Measurements from ENCODE around the gene BACH2.

BACH2 gene

GRCh38 chr6:90277302-90278011 is 19.2 kb downstream of the BACH2 start:
- no peak for DNase-seq (ENCODE audit: low spot score)

DNA sequence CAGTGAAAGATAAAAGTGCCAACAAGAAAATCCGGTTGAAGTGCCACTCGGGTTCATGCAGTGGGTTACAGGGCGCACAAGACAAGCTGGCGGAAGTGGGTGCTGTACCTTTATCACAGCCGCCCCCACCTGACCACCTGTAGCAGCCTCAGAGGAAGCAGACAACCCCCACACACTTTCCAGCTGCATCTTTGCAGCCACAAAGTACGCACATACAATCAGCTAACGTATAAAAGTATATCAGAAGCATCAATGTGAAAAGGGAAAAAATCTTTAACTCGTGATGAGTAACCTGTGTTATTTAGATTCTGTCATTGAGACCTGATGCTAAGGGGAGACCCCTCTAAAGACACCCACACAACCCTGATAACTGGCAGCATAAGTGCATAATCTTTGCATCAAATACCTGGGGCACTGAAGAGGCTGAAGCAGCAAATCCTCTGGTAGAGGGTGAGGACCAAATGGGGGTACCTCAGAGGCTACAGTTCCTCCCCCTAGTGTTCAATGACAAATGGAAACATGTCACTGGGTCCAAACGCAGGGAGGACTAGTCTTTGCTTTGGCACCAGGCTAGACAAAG is 22.1 kb downstream of the BACH2 start:
- peak; percentile 74 for DNase-seq (ENCODE audit: low spot score)

DNA sequence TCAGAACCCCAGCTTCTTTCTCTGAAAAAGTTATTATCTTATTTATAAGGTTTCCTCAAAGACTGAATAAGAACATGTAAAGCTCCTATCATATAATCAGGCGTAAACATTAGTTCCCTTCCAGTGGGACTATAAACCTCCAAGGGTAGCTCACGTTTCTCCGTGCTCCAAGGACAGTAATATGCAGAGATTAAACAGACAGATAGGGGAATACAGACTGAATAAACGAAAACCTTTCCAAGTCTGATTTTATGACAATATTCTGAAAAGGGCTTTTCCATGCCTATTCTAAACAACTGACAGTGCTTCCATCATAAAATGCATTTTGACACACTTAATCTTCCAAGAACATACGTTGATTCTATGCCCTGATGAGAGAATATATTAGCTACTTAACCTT is 22.8 kb downstream of the BACH2 start:
- no peak for DNase-seq (ENCODE audit: low spot score)

DNA sequence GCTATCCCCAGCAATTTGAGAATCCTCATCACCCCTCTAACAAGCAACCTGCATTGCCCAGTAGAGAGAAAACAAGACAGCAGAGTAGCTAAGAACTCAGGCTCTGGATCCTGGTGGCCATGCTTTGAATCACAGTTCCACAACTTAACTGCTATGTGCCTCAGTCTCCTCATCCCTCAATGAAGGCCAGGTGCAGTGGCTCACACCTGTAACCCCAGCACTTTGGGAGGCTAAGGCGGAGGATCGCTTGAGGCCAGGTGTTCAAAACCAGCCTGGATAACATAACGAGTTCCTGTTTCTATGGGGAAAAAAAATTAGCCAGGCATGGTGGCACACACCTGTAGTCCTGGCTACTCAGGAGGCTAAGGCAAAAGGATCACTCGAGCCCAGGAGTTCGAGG is 23.7 kb downstream of the BACH2 start:
- no peak for DNase-seq (ENCODE audit: low spot score)

DNA sequence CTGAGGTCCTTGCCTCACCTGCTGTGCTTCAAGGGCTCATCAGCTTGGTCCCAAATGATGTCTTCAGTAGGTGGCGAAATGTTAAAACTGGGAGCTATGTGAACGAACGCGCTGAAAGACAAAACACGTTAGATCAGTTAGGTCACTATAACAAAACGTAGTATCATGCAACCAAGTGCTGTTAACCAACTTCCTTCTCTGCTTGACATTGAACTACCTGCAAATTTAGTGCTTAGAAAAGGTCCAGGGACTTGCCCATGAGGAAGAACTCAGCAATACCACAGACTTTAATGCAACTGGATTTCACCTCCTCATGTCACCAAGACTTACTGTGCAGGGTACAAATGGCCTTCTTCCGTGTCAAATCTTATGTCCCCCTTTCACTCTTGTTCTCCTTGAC is 24.8 kb downstream of the BACH2 start:
- DNase-seq (ENCODE audit: low spot score) = no peak

DNA sequence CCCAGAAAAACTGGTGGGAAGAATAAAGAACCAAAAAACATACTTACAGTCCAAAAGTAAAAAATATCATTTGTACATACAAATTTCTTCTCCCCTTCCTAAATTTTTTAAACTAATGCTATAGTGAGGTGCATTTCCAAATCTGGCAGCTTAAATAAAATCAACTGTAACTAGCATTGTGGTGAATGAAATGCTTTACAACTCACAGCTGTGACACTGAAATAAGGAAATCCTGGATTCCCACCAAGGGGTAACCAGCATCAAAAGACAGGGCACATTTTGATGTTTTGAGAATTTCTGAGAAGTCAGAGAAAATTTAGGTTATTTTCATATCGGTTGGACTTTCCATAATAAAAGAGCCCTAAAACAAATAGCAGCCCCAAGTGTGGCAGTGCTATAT is 27.3 kb downstream of the BACH2 start:
- DNase-seq (ENCODE audit: low spot score) = no peak

DNA sequence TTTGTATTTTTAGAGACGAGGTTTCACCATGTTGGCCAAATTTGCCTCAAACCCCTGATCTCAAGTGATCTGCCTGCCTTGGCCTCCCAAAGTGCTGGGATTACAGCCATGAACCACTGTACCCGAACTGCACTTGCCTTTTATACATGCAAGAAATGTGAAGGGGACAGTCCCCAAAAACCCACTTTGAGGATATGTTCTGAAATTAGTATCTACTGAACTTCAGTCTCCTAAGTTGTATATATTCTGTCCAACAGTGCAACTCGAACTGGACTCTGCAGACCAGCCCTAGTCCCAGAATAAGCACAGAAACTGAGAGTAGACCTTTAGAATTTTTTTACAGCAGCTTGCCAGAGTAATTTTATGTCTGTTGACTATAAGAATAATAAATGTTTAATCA is 28.5 kb downstream of the BACH2 start:
- no peak for DNase-seq (ENCODE audit: low spot score)

- no peak for DNase-seq (ENCODE audit: low spot score)
These were observed 29.6 kb downstream of the BACH2 start for GRCh38 chr6:90266905-90267621.

DNA sequence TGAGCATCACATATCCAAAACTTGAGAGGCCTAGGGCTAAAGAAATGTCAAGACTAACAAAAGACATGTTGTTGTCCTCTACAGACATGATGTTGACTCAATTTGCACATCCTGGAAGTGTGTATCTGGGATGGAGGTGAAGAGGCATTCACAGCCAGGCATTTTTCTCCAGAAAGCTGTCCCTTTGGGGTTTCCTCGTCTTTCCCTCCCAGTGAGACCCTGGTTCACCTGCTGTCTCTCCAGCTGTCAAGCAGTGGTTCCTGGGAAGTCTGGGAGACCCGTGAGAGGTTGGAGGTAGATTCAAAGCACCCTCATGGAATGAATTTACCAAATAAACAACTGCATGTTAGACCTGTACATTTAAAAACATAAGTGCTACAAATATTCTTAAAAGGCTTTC is 32.1 kb downstream of the BACH2 start:
- DNase-seq (ENCODE audit: low spot score) = no peak

DNA sequence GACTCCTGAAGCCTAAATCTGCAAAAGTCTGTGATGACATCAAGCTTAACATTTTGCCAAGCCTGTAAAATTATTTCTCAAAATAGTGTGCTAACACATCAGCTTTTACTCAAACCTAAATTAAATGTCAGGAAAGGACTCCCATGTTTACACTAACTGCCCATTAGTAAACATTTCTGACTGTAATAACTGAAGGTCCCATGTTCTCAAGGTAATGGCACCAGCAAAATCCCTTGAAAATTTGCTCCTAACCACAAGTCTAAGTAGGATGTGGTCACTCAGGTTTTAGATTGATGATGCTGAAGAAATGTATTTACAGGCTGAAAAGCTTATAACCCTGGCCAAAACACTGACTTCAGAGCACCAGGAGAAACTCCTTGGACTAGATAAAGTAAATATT is 33.0 kb downstream of the BACH2 start:
- no peak for DNase-seq (ENCODE audit: low spot score)

- DNase-seq (ENCODE audit: low spot score) = no peak
These were observed 34.8 kb downstream of the BACH2 start for GRCh38 chr6:90261801-90262200.

DNA sequence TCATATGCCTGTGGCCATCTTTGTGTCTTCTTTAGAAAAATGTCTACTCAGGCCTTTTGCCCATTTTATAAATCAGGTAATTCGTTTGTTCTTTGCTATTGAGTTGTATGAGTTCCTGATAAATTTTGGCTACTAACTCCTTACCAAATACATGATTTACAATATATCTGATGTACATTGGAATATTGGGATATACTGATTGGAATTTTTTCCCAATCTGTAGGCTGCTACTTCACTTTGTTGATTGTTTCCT is 39.2 kb downstream of the BACH2 start:
- DNase-seq (ENCODE audit: low spot score) = no peak

DNA sequence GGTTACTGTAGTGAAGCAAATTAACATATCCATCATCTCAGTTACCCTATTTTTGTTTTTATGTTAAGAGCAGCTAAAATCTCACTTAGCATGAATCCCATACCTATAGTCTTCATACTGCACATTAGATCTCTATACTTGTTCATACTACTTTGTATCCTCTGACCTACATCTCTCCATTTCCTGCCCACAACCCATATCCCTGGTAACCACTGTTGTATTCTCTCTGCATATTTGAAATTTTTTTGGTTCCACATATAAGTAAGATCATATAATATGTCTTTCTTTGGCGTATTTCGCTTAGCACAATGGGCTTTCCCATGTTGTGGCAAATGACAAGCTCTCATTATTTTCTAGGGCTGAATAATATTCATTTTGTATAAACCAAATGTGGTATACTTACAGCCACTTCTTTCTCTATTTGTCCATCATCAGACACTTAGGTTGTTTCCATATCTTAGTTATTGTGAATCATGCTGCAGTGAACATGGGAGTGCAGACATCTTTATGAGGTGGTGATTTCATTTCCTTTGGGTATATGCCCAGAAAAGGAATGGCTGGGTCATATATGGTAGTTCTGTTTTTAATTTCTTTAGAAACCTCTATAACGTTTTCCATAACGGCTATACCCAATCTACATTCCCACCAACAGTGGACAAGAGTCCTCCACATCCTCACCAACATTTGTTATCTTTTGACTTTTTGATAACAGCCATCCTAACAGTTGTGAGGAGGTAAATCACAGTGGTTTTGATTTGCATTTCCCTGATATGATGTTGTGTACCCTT is 39.8 kb downstream of the BACH2 start:
- DNase-seq (ENCODE audit: low spot score) = peak; percentile 49

- DNase-seq (ENCODE audit: low spot score) = no peak
These were observed 43.0 kb downstream of the BACH2 start for GRCh38 chr6:90253631-90254030.

GRCh38 chr6:90251295-90251992 is 45.2 kb downstream of the BACH2 start:
- DNase-seq (ENCODE audit: low spot score) = peak; percentile 30

DNA sequence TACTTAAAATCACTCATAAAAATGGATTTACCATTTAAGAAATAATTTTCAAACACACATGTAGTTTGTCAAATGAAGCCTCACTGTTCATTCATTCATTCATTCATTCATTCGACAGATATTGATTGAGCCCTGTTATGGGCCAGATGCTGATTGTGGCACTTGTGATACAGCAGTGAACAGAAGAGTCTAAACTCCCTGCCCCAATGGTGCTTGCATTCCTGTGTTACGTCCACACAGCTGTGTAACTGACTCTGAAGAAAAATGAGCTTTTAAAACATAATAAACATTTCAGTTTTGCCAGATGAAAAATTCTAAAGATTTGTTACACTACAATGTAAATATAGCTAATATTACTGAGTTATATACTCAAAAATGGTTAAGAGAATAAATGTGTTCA is 46.2 kb downstream of the BACH2 start:
- no peak for DNase-seq (ENCODE audit: low spot score)

- peak; percentile 29 for DNase-seq (ENCODE audit: low spot score)
These were observed 47.2 kb downstream of the BACH2 start for GRCh38 chr6:90249458-90249857.

DNA sequence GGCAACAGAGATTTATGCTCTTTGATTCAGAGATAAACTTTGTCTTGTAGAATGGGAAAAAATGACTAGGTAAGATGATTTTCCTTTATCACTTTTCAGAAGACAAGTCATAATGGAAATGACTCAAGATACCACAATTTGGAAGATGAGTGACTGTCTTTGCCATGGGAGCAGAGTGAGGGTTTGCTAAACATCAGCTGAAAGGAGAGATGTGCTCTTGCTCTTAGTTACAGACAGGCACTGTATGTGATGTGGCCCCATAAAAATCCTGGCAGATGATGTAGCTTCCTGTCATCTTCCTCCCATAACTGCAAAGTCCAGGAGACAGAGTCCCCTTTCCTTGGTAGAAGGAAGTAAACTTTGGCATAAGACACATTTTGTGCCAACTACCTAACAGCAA is 47.6 kb downstream of the BACH2 start:
- DNase-seq (ENCODE audit: low spot score) = peak; percentile 88

- no peak for DNase-seq (ENCODE audit: low spot score)
These were observed 49.4 kb downstream of the BACH2 start for GRCh38 chr6:90247262-90247661.

DNA sequence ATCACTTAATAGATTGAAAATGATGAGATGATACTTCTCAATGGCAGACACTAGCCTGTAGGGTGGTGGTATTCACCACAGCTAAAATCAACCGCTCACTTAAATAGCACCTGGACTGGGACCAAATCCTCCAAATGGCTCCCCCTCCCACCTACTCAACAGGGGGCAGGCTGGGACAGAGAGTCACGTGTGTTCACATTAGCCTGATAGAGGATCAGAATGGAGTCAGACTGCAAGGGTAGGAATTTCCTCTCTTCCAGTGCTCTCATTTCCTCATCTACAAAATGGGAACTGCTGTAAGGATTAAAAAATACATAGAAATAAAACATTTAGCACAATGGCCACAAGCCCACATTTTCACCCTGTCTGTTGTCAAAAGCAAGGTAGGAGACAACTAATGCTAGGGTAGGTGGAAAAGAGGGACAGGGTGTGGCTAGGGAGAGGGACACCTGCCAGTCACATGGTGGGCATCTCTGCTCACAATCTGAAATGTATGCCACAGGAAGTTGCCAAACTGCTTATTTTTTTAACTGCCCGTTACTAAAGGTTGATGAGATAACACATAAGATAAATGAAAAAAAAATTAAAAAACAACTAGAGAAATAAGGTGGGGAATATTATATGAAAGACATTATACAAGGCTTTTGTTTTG is 55.3 kb downstream of the BACH2 start:
- DNase-seq (ENCODE audit: low spot score) = no peak

- DNase-seq (ENCODE audit: low spot score) = no peak
These were observed 58.0 kb downstream of the BACH2 start for GRCh38 chr6:90238496-90239266.

Measured in activated CD4-positive, alpha-beta T cell treated with anti-CD3 and anti-CD28 coated beads, Interleukin-2, Interleukin-4, amounts not matched to agents 100 ng/mL and 50 ng/mL, durations not matched to agents 16 hours and 8 hours (primary cell).